ENCODE results near the gene CNNM4. TPM values are rescaled to one million over a fixed set of nuclear protein-coding genes. Genes with fewer than 3 reads are reported as not detected.
"Not testable (repeated sequence)": the region's sequence is repeated elsewhere in the genome, so short reads cannot be mapped to it uniquely, and the experiment has no call there.

Gene CNNM4
- total RNA-seq, 1 donor from 2014 or later = 14.1 TPM

- DNase-seq (ENCODE audit: low spot score) = no peak
Observed at GRCh38 chr2:96792772-96793749, 32.4 kb downstream of the CNNM4 start.

DNA sequence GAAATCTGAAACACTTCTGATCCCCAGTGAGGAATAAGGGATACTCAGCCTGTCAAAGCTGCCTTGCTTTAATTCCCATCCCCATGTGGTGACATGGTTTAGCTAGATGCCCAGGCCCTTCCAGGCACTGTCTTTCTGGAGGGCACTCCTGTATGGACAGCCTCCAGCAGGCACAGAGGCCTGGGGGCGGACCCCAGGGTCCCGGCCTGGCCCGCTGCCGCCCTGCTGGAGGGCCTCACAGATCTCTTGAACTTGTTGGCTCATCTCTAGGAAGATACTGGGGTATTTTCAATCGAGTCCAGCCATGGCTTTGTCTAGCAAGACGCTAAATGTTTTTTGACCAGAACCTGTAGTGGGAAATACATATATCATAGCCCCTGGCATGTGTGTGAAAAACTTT is 34.4 kb downstream of the CNNM4 start:
- DNase-seq (ENCODE audit: low spot score) = no peak

- DNase-seq (ENCODE audit: low spot score) = not testable (repeated sequence)
Observed at GRCh38 chr2:96796497-96796896, 35.8 kb downstream of the CNNM4 start.

DNA sequence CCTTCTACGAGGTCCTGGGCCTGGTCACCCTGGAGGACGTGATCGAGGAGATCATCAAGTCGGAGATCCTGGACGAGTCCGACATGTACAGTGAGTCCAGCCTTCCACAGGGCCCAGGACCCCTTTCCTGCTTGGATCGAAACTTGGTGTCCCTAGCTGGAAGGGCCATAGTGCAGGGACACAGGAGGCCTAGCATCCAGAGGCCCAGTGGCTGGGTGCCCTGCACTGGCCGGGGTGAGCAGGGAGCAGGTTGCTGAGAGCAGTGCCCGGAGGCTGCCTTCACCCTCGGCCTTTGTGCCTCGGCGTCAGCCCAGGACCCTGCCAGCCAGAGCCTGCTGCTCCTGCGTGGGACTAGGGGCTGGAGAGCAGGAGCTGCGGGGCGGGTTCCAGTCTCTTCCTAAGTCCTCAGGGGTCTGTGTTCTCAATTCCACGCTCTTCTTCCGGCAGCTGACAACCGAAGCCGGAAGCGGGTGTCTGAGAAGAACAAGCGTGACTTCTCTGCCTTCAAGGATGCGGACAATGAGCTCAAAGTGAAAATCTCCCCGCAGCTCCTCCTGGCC is 36.4 kb downstream of the CNNM4 start:
- no peak for DNase-seq (ENCODE audit: low spot score)

DNA sequence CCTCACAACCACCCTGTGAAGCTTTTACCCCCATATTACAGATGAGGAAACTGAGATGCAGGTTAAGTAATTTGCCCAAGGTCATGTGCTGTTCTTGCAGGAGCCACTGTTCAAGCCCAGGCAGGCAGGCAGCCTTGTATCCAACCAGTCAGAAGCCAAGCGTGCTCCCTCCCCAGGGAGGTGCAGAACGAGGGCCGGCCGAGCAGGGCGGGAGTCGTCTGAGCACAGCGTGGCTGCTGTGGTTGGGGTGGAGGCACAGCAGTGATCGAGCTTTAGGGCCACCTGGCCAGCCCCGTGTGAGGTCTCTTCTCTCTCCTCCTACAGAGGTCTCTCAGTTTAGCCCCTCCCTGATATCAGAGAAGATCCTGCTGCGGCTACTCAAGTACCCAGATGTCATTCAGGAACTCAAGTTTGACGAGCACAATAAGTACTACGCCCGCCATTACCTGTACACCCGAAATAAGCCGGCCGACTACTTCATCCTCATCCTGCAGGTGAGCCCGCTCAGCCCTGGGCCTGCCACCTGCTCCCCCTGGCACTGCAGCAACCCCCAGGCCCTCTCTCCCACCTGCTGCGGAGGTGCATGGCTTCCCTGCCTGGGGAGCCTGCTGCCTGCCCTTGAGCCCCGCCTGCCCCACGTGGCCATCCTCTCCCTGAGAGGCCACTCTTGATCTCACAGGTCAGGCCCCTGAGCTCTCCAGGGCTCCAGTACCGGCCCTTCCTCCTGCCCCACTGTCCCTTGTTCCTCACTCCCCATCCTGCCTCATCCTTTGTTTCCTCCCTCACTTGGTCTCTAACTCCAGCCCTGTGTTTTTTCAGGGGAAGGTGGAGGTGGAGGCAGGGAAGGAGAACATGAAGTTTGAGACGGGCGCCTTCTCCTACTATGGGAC is 38.3 kb downstream of the CNNM4 start:
- no peak for DNase-seq (ENCODE audit: low spot score)

DNA sequence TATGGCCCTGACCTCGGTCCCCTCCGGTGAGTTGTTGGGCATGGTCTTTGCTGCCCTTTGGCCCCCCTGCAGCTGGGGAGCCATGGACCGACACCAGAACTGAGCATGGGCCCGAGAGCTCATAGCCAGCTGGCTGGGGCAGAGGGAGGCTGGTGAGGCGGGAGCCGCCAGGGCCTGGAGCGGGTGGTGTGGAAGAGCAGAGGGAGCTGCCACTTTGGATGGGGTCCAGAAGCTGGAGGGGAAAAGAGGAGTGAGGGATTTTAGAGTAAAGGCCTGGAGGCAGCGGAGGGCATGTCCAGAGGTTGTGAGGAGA is 38.9 kb downstream of the CNNM4 start:
- DNase-seq (ENCODE audit: low spot score) = no peak

DNA sequence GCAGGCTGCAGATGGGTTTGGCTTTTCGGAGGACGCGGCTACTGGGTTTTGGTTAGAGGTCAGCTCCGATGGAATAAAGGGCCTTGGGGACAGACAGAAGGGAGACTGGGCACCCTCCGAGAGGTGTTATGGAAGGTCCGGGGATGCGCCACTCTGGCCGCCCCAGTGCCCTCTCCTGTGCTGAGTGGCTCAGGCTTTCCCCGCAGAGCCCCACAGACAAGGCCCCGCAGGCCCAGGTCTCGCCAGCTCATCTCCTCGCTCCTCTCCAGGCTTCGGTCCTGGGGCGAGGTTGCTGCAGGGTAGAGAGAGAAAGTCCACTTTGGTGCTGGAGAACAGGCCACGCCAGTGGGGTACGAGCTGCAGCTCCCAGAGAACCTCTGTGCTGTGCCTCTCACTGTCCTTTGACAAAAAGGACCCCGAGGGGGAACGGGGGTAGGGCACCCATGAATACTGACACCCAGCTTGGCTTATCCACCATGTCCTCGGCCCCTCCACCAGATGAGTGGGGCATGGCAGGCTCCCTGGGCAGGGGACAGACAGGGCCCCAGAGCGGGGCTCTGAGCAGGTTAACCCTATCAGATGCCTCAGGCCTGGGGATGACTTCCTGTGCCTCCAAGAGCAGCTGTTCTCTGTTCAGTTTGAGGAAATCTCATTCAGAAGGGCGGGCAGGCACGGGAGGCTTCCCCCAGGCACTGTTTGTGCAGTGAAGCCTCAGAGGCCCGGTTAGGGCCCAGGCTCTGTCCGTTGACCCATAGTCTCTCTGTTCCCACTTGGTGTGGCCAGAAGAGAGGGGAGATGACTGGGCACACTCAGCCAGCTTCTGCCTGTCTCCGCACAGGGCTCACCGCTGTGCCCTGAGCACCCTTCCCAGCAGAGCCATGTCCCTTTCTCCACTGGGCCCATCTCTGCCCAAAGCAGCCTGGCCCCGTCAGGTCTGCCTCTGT is 39.6 kb downstream of the CNNM4 start:
- no peak for DNase-seq (ENCODE audit: low spot score)

- peak; percentile 68 for DNase-seq (ENCODE audit: low spot score)
Observed at GRCh38 chr2:96801005-96801785, 40.5 kb downstream of the CNNM4 start.

DNA sequence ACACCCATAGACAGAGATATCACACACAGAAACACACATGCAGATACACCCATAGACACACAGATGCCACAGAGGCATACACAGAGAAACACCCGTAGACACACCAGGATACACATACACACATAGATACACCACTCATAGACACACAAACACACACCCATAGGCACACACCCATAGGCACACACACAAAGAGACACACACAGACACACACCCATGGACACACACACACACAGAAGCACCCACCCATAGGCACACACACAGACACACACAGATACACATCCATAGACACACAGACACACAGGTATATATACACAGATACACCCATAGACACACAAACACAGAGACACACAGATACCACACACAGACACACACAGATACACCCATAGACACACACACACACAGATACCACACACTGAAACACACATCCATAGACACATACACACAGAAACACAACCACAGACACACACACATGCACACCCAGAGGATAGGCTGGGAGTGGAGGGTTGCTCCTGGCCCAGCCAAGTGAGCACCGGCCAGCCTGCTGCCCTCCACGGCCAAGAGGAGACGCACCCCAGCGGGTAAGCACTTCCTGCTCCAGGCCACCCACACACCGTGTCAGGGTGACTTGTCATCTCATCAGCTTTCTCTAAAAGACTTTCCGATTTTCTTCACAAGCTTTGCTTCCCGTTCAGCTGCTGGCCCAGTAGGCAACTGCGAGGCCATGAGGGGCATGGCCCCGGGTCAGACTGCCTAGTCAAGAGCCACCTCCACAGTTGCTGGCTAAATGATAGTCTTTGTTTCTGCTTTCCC is 41.3 kb downstream of the CNNM4 start:
- no peak for DNase-seq (ENCODE audit: low spot score)

GRCh38 chr2:96802721-96803120 is 42.0 kb downstream of the CNNM4 start:
- DNase-seq (ENCODE audit: low spot score) = no peak

- no peak for DNase-seq (ENCODE audit: low spot score)
Observed at GRCh38 chr2:96804986-96805385, 44.3 kb downstream of the CNNM4 start.

GRCh38 chr2:96805946-96806345 is 45.2 kb downstream of the CNNM4 start:
- not testable (repeated sequence) for DNase-seq (ENCODE audit: low spot score)

DNA sequence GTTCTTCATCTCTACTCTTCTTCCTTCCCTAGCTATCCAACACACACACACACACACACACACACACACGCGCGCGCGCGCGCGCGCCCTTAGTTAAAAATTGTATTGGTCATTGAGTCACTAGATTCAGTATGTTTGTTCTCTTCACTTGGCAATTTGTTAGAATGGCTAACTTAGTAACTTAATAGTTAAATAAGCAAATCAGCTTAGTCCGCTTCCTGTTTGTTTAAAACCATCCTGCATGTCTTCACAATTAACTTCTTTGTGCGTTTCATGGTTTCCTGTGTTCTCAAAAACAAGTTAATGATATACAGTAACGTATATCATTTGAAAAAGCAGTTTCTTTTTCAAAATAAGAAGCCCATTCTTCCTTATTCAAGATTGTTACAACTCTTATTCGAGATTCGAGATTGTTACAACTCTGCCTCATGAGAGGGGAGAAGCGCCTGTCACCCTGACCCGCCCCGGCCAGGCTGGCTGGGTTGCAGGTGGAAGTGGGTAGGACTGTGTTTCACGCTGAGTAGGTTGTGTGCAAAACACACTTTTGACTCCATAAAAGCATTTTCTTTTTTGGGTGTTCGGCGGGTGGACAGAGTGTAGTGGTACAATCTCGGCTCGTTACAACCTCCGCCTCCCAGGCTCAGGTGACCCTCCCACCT is 45.9 kb downstream of the CNNM4 start:
- DNase-seq (ENCODE audit: low spot score) = no peak

GRCh38 chr2:96807127-96807471 is 46.4 kb downstream of the CNNM4 start:
- DNase-seq (ENCODE audit: low spot score) = no peak

DNA sequence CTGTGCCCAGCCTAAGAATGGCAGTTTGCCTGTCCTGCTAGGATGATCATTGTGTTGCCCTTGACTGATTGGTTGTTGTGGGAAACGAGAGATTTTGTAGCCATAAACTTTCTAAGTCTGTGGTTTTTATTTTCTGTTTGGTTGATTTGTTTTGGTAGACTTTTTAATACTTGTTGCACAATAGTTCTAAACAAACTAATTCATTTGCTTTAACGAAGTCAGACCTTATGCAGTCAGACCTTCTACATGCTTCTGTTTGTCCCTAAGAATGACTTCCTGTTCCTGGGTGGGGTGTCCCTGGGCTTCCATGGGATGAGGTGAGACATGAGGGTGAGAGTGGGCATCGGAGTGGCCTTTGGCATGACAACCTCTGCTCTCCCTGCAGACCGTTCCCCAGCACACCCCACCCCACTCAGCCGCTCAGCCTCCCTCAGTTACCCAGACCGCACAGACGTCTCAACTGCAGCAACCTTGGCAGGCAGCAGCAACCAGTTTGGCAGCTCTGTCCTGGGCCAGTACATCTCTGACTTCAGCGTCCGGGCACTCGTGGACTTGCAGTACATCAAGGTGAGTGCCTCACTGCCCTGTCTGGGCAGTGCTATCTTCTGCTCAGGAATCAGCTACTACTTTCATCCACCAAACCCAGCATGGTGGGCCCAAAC is 47.6 kb downstream of the CNNM4 start:
- no peak for DNase-seq (ENCODE audit: low spot score)

DNA sequence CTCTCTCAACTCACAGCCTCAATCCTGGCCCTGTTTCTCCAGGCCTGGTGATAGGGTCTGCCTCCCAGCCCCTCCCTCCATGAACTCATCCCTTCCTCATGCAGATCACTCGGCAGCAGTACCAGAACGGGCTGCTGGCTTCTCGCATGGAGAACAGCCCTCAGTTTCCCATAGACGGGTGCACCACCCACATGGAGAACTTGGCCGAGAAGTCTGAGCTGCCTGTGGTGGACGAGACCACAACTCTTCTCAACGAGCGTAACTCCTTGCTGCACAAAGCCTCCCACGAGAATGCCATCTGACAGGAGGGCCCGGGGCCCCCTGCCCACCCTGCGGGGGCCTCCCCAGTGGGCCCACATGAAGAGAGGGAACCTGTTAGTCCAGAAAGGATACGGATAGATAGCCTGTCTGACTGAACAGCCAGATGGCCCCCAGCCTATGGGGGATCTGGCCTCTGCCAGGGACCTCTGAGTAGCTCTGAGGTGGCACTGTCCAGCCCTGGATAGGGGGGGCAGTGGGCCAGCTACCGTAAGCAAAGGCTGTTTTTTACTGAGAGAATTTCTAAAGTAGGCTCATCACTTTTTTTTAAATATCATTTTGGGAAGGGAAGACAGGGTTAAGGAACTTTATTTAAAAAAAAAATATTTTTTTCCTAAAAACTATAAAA is 48.6 kb downstream of the CNNM4 start:
- DNase-seq (ENCODE audit: low spot score) = no peak

DNA sequence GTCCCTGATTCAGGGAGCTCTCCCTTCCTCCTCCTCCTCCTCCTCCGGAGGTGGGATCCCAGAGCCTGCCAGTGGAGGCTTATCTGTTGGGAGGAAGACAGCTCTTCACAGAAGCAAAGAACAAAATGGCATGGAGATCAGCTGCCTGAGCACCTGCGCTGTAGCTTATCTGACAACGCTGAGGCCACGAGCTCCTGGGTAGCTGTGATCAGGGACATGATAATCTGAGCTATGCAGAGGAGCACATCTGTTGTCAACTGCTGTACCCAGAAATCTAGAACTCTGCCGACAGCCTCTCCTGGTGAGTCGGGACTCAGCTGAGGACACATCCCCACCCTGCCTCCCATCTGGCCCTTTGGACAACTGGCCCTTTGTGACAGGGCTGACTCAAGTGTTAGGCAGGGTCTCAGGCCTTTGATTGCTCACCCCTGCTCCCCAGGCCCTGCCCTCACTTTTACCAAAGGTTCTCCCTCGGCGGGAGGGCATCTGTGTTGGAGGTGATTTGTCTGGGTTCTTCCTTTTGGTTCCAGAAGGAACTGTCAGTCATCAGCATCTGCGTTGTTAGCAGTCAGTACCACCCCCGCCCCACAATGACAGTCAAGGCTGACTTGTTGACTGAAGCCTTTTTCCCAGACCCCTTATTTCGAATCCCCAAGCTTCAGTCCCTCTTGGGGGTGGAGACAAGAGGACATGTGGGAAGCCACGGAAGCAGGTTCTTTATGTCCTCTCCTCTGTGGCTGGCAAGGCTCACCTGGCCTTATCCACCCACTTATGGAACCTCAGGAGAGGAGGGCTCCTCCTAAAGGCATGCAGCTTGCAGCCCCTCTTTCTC is 49.5 kb downstream of the CNNM4 start:
- DNase-seq (ENCODE audit: low spot score) = no peak
